Activated T-cell treated with anti-CD3 and anti-CD28 coated beads for 24 hours (primary cell): ENCODE data around the gene KLHDC10.
"Not testable (repeated sequence)": the region's sequence is repeated elsewhere in the genome, so short reads cannot be mapped to it uniquely, and the experiment has no call there.

ENCODE experiments used
- DNase-seq: peaks from one replicate; pipeline ENCODE4 v3.0.0-alpha.2; 2020; ENCODE audit warnings: low read depth

Gene KLHDC10

DNA sequence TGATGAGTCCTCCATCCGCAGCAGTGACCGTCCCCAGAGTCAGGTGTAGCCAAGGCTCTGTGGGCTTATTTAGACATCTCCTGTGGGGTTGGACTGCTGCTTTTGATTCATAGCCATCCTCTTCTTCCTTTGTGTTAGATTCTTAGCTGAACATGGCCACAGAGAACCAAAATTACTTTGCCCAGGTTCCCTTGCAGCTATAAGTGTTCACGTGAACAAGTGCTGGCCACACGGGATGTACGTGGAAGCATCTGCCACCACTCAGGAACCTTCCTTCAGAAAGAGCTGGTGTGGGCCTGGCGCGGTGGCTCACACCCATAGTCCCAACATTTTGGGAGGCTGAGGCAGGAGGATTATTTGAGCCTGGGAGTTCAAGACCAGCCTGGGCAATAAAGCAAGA, 85.8 kb downstream of the KLHDC10 start:
- no peak for DNase-seq

GRCh38 chr7:130157700-130158099, 87.4 kb downstream of the KLHDC10 start:
- DNase-seq: no peak

- DNase-seq: no peak
These were observed 89.7 kb downstream of the KLHDC10 start for GRCh38 chr7:130160023-130160422.

- DNase-seq: no peak
These were observed 90.1 kb downstream of the KLHDC10 start for GRCh38 chr7:130160455-130160854.

DNA sequence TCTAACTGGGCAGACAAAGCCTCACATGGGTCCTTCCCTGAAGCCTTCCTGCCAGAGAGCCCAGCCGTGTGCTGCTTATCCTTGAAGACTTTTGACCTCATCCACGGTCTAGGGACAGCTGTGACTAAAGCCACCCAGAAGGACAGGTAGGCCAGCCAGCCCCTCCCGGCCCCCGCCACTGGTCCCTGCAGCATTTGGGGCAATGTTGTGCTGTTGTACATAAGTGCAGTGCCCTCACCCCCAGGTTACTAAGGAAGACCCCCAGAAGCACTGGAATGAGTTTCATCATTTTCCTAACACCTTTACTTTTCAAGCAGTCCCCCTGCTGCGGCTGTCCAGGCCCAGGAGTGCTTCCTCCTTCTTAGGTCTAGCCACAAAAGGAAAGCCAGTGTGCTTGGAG, 91.9 kb downstream of the KLHDC10 start:
- no peak for DNase-seq

GRCh38 chr7:130174237-130174959, 104.1 kb downstream of the KLHDC10 start:
- no peak for DNase-seq

- no peak for DNase-seq
These were observed 107.9 kb downstream of the KLHDC10 start for GRCh38 chr7:130178251-130178650.

DNA sequence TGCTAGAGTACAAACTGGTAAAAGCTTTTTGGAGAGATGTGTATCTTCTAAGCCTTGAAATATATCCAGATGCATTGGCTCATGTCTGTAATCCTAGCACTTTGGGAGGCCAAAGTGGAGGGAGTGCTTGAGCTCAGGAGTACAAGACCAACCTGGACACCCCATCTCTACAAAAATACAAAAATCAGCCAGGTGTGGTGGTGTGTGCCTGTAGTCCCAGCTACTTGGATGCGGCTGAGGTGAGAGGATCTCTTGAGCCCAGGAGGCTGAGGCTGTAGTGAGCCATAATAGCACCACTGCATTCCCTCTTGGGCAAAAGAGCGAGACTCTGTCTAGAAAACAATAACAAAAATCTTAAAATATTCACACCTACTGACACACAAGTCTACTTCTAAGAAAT, 109.3 kb downstream of the KLHDC10 start:
- no peak for DNase-seq

DNA sequence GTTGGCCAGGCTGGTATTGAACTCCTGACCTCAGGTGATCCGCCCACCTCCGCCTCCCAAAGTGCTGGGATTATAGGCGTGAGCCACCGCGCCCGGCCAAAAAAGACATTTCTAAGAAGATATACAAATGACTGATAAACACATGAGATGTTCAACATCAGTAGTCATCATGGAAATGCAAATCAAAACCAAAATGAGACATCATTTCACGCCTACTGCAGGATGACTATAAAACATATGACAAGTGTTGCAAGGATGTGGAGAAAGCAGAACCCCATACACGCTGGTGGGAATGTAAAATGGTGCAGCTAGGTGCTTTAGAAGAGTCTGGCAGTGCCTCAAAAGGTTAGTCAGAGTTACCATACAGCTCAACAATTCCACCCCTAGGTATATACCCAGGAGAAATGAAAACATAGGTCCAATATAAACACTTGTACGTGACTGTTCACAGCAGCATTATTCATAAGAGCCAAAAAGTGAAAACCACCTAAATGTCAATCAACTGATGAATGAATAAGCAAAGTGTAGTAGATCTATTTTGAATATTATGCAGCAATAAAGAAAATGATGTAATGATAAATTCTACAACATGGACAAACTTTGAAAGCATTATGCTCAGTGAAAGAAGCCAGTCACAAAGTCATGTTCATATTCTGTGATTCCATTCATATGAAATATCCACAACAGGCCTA, 110.4 kb downstream of the KLHDC10 start:
- DNase-seq: peak; percentile 36

- no peak for DNase-seq
These were observed 110.9 kb downstream of the KLHDC10 start for GRCh38 chr7:130181263-130181605.

- no peak for DNase-seq
These were observed 112.7 kb downstream of the KLHDC10 start for GRCh38 chr7:130182990-130183389.

DNA sequence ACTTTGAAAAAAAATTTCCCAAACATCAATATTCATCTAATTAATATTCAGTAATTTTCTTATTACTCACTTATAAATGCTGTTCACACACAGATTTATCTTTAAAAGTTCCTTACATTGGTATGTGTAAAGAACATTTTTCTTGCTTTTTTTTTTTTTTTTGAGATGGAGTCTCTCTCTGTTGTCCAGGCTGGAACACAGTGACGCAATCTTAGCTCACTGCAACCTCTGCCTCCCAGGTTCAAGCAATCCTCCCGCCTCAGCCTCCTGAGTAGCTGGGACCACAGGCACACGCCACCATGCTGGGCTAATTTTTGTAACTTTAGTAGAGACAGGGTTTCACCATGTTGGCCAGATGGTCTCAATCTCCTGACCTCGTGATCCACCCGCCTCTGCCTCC, 114.0 kb downstream of the KLHDC10 start:
- DNase-seq: not testable (repeated sequence)
